Measurements from ENCODE around the gene COMMD8.

COMMD8 gene

GRCh38 chr4:47471064-47471463 lies 7.6 kb upstream of the COMMD8 start:
- no peak for DNase-seq

GRCh38 chr4:47469951-47470350 lies 6.4 kb upstream of the COMMD8 start:
- DNase-seq = no peak

GRCh38 chr4:47468706-47469365 lies 5.3 kb upstream of the COMMD8 start:
- no peak for DNase-seq

- DNase-seq = no peak
Observed at GRCh38 chr4:47466056-47466785, 2.7 kb upstream of the COMMD8 start.

- no peak for DNase-seq
Observed at GRCh38 chr4:47465004-47465403, 1.5 kb upstream of the COMMD8 start.

- no peak for DNase-seq
Observed at GRCh38 chr4:47462799-47463234, 685 bp downstream of the COMMD8 start.

GRCh38 chr4:47451657-47452056 lies 11.8 kb downstream of the COMMD8 start:
- DNase-seq = no peak

- no peak for DNase-seq
Observed at GRCh38 chr4:47444031-47444430, 19.5 kb downstream of the COMMD8 start.

GRCh38 chr4:47442980-47443379 lies 20.5 kb downstream of the COMMD8 start:
- DNase-seq = no peak

- no peak for DNase-seq
Observed at GRCh38 chr4:47434931-47435330, 28.6 kb downstream of the COMMD8 start.

- no peak for DNase-seq
Observed at GRCh38 chr4:47432749-47433148, 30.8 kb downstream of the COMMD8 start.

GRCh38 chr4:47427935-47428334 lies 35.6 kb downstream of the COMMD8 start:
- no peak for DNase-seq

- DNase-seq = no peak
Observed at GRCh38 chr4:47425628-47426027, 37.9 kb downstream of the COMMD8 start.

GRCh38 chr4:47419296-47419695 lies 44.2 kb downstream of the COMMD8 start:
- no peak for DNase-seq

GRCh38 chr4:47418147-47418546 lies 45.4 kb downstream of the COMMD8 start:
- no peak for DNase-seq

GRCh38 chr4:47415719-47416118 lies 47.8 kb downstream of the COMMD8 start:
- DNase-seq = no peak

GRCh38 chr4:47413521-47413920 lies 50.0 kb downstream of the COMMD8 start:
- DNase-seq = no peak

GRCh38 chr4:47410271-47410670 lies 53.2 kb downstream of the COMMD8 start:
- DNase-seq = no peak

GRCh38 chr4:47406408-47406807 lies 57.1 kb downstream of the COMMD8 start:
- no peak for DNase-seq

All from hippocampal formation (tissue), 2 donors.